GM12891 (cell line): ENCODE data around the gene GNG13.

ENCODE experiments used
- PAX5 ChIP-seq: IDR thresholded peaks from 2 replicates; pipeline ENCODE4 v1.6.1; 2011; ENCODE audit warnings: low read length, moderate library complexity, mild to moderate bottlenecking; ENCODE audit not compliant: insufficient read depth, severe bottlenecking
- POLR2A ChIP-seq: IDR thresholded peaks from 2 replicates; pipeline ENCODE4 v1.6.1; 2011; ENCODE audit warnings: low read depth, low read length, control low read depth
- POLR2AphosphoS5 ChIP-seq: IDR thresholded peaks from 2 replicates; pipeline ENCODE4 v1.6.1; 2011; ENCODE audit warnings: low read depth, low read length, control low read depth
- POU2F2 ChIP-seq: IDR thresholded peaks from 2 replicates; pipeline ENCODE4 v1.6.1; 2011; ENCODE audit warnings: low read depth, mild to moderate bottlenecking, control low read depth, low read length, moderate library complexity
- SPI1 ChIP-seq: IDR thresholded peaks from 2 replicates; pipeline ENCODE4 v1.6.1; 2011; ENCODE audit warnings: low read depth, low read length, control low read depth
- TAF1 ChIP-seq: IDR thresholded peaks from 2 replicates; pipeline ENCODE4 v1.6.1; 2011; ENCODE audit warnings: low read depth, low read length, control low read depth

- no peak for TF ChIP-seq POLR2AphosphoS5
- TF ChIP-seq POU2F2: no peak
- no peak for TF ChIP-seq POLR2A
- TF ChIP-seq TAF1: no peak
- no peak for TF ChIP-seq SPI1
- TF ChIP-seq PAX5: no peak
Measured at GRCh38 chr16:769184-769784, 31.2 kb downstream of the GNG13 start.
